Body of pancreas (tissue), 4 donors: ENCODE measurements around the gene BRD1. TPM values are rescaled to one million over a fixed set of nuclear protein-coding genes. Genes with fewer than 3 reads are reported as not detected.
A peak's percentile ranks its signal among the peaks of the same experiment; 100 is the strongest.

Experiments
- ATAC-seq: fragments of 150-250 bp; one replicate; pipeline ENCODE4 v1.9.1; 2016
- DNase-seq, 4 donors: peaks; one replicate each; pipeline ENCODE4 v3.0.0-alpha.2; 2019
- H3K27ac ChIP-seq, 4 donors: fragments of 200-600 bp; sonication (generic); 1 replicate in 3 of 4; 2 replicates in 1 of 4; pipeline versions ENCODE4 v1.5.1 to v1.6.1; 2016 to 2019; ENCODE audit warnings: mild to moderate bottlenecking in 1 of 4, mixed read lengths in 1 of 4, moderate library complexity in 1 of 4
- H3K27me3 ChIP-seq, 2 donors: fragments of 200-600 bp; sonication (generic); one replicate each; pipeline ENCODE4 v1.6.0; 2016; ENCODE audit warnings: mild to moderate bottlenecking in 1 of 2
- H3K36me3 ChIP-seq, 2 donors: fragments of 200-600 bp; sonication (generic); replicated peaks in 1 of 2; 2 replicates each; pipeline ENCODE4 v1.5.1; 2016; ENCODE audit warnings: low read depth in 2 of 2; ENCODE audit not compliant: insufficient read depth in 1 of 2
- H3K4me1 ChIP-seq: fragments of 200-600 bp; sonication (generic); one replicate; pipeline ENCODE4 v1.6.0; 2016
- H3K4me3 ChIP-seq, 2 donors: fragments of 200-600 bp; sonication (generic); 1 replicate in 1 of 2; 2 replicates in 1 of 2; pipeline ENCODE4 v1.5.1; 2016 to 2019
- H3K9me3 ChIP-seq, 3 donors: fragments of 200-600 bp; sonication (generic); 1 replicate in 2 of 3; 2 replicates in 1 of 3; pipeline ENCODE4 v1.5.1; 2016
- CTCF ChIP-seq, 7 experiments: fragments of 450-650 bp in 4 of 7; fragments of 200-600 bp in 3 of 7; sonication (generic) in 3 of 7; IDR thresholded peaks; one replicate each; pipeline ENCODE4 v1.5.1; 2016 to 2019; ENCODE audit warnings: antibody characterized with exemption in 7 of 7
- POLR2A ChIP-seq, 3 donors: fragments of 450-650 bp; IDR thresholded peaks; one replicate each; pipeline ENCODE4 v1.6.1; 2016; ENCODE audit warnings: antibody characterized with exemption in 3 of 3, mild to moderate bottlenecking in 2 of 3
- WGBS, 2 donors: methylation state at CpG; one replicate each; pipeline ENCODE4 v1.1.5; 2017; 5-methylcytosine and 5-hydroxymethylcytosine counted together
- intact Hi-C: fragments of 100-400 bp; cut with DNase I; formaldehyde crosslinking; loops from one replicate; pipeline ENCODE4 v1.15.1; 2023
- total RNA-seq, 2 donors: library from RNA; depleted of rRNA; stranded (reverse); fragments of >200 nt; gene quantifications; one replicate each; pipeline ENCODE4 v1.1.0, GENCODE V29; 2016

BRD1 gene
- total RNA-seq, 2 donors from 2014 or later = 21.8 to 36.9 TPM

- no peak overlapping the region for H3K4me3 ChIP-seq
- ATAC-seq (no peak), DNase-seq (no peak)
- peaks cover 39% of the 10 kb centered on the region for H3K4me1 ChIP-seq
- H3K36me3 ChIP-seq = no peaks in the 10 kb centered on the region
- TF ChIP-seq CTCF (IDR thresholded peaks at IDR 0.05) = no peak
- no peak for TF ChIP-seq POLR2A (IDR thresholded peaks at IDR 0.05)
- peaks cover 0 to 18% of the 10 kb centered on the region in 2 donors for H3K27me3 ChIP-seq
- WGBS, 2 donors = 41 to 61% methylated on average over 4 to 29 of the region's 31 CpGs
- no peaks in the 10 kb centered on the region for H3K9me3 ChIP-seq
- no peak overlapping the region for H3K27ac ChIP-seq
- intact Hi-C loops = loop anchor here (10.0 kb wide), 1 partner anchor 65 kb away; the partner anchor contains the start of genes ALG12 and CRELD2
Measured at GRCh38 chr22:49850021-49850911, 22.6 kb upstream of the BRD1 start.

GRCh38 chr22:49849161-49850020 is 21.7 kb upstream of the BRD1 start:
- intact Hi-C loops = loop anchor here (10.0 kb wide), 1 partner anchor 65 kb away; the partner anchor contains the start of genes ALG12 and CRELD2
- Histone ChIP-seq H3K27me3 (peaks cover 0 to 18% of the 10 kb centered on the region in 2 donors), H3K27ac (no peak overlapping the region), H3K36me3 (no peaks in the 10 kb centered on the region), H3K4me3 (peak overlapping the region in 1 of 2 donors; percentile 40), H3K4me1 (peaks cover 31% of the 10 kb centered on the region), H3K9me3 (no peaks in the 10 kb centered on the region)
- no peak for TF ChIP-seq POLR2A (IDR thresholded peaks at IDR 0.05)
- TF ChIP-seq CTCF (IDR thresholded peaks at IDR 0.05) = no peak
- ATAC-seq = no peak
- WGBS, 2 donors = 5 to 16% methylated on average over 5 to 44 of the region's 89 CpGs
- no peak for DNase-seq

GRCh38 chr22:49848690-49849160 is 21.1 kb upstream of the BRD1 start:
- 1% methylated on average over 15 to 40 of the region's 51 CpGs for WGBS, 2 donors
- no peaks in the 10 kb centered on the region for H3K36me3 ChIP-seq
- no peak overlapping the region for H3K27ac ChIP-seq
- TF ChIP-seq POLR2A (IDR thresholded peaks at IDR 0.05) (no peak), CTCF (IDR thresholded peaks at IDR 0.05) (no peak)
- H3K4me3 ChIP-seq = peak overlapping the region; percentile 40 to 41
- no peaks in the 10 kb centered on the region for H3K9me3 ChIP-seq
- H3K4me1 ChIP-seq = peaks cover 31% of the 10 kb centered on the region
- intact Hi-C loops = no loop called here
- no peak for ATAC-seq
- peaks cover 0 to 18% of the 10 kb centered on the region in 2 donors for H3K27me3 ChIP-seq
- no peak for DNase-seq

- H3K27ac ChIP-seq = peak overlapping the region in 1 of 4 donors; percentile 28
- peaks cover 0 to 18% of the 10 kb centered on the region in 2 donors for H3K27me3 ChIP-seq
- peak overlapping the region; percentile 40 to 41 for H3K4me3 ChIP-seq
- ATAC-seq (no peak), DNase-seq (peak in 3 of 4 donors; percentile 33 to 44 (median 41))
- no peaks in the 10 kb centered on the region for H3K36me3 ChIP-seq
- intact Hi-C loops = no loop called here
- H3K9me3 ChIP-seq = no peaks in the 10 kb centered on the region
- H3K4me1 ChIP-seq = peaks cover 31% of the 10 kb centered on the region
- 25 to 46% methylated on average over 30 to 55 of the region's 64 CpGs for WGBS, 2 donors
- peak in 1 of 3 donors; percentile 19 for TF ChIP-seq POLR2A (IDR thresholded peaks at IDR 0.05)
- TF ChIP-seq CTCF (IDR thresholded peaks at IDR 0.05) = no peak
Measured at GRCh38 chr22:49847751-49848689, 20.3 kb upstream of the BRD1 start.
